ENCODE results near the gene ADM. TPM values are rescaled to one million over a fixed set of nuclear protein-coding genes. Genes with fewer than 3 reads are reported as not detected.
A peak's percentile ranks its signal among the peaks of the same experiment; 100 is the strongest.

The ADM gene
- polyA plus RNA-seq, 3 donors: 9.5 to 224 (median 20.0) TPM

GRCh38 chr11:10273738-10274137, 31.1 kb upstream of the ADM start:
- intact Hi-C loops (cut with micrococcal nuclease): no loop called here
- peaks cover 49% of the 10 kb centered on the region for H3K79me2 ChIP-seq (ENCODE audit: insufficient read depth, low read length)
- H4K20me1 ChIP-seq (ENCODE audit: insufficient read depth, low read length): peaks cover 79% of the 10 kb centered on the region
- no peak overlapping the region for H3K9ac ChIP-seq (ENCODE audit: insufficient read depth, low read length, poor library complexity, severe bottlenecking)
- Mint-ChIP-seq H3K9me3 (peaks cover 0 to 3% (median 0%) of the 10 kb centered on the region in 7 donors), H3K4me3 (no peak overlapping the region), H3K36me3 (peaks cover 5 to 14% of the 10 kb centered on the region in 2 donors), H3K27me3 (ENCODE audit: low read depth in 3 of 3) (no peaks in the 10 kb centered on the region), H3K4me1 (peaks cover 11% of the 10 kb centered on the region), H3K27ac (no peak overlapping the region)
- no peak overlapping the region for H3K4me3 ChIP-seq (replicated peaks in 1 of 3; ENCODE audit: low read depth in 2 of 3, low read length in 3 of 3)
- H3K4me2 ChIP-seq (replicated peaks; ENCODE audit: extremely low read depth, low read length, poor library complexity, severe bottlenecking): no peak overlapping the region
- H2AFZ ChIP-seq (ENCODE audit: insufficient read depth, low read depth, low read length, poor library complexity, severe bottlenecking): no peak overlapping the region
- no peaks in the 10 kb centered on the region for H3K9me3 ChIP-seq (replicated peaks in 1 of 2; ENCODE audit: control insufficient read depth in 1 of 2, insufficient read depth in 1 of 2, low read length in 2 of 2)
- DNase-seq: peak in 1 of 3 donors; percentile 3
- H3K4me1 ChIP-seq (ENCODE audit: control insufficient read depth in 1 of 2, insufficient read depth in 2 of 2, low read length in 2 of 2): no peaks in the 10 kb centered on the region
- H3K36me3 ChIP-seq (replicated peaks in 1 of 2; ENCODE audit: control insufficient read depth in 1 of 2, insufficient read depth in 2 of 2, low read length in 2 of 2): no peaks in the 10 kb centered on the region
- no peak for TF ChIP-seq CTCF (IDR thresholded peaks at IDR 0.05)
- no peaks in the 10 kb centered on the region for H3K27me3 ChIP-seq (ENCODE audit: control insufficient read depth in 2 of 2, insufficient read depth in 2 of 2, low read length in 2 of 2)
- H3K27ac ChIP-seq (ENCODE audit: low read depth in 1 of 2, low read length in 2 of 2): no peak overlapping the region

GRCh38 chr11:10274726-10275125, 30.1 kb upstream of the ADM start:
- WGBS (ENCODE audit: insufficient coverage): no CpG with 5 or more reads among the region's 1 CpG
- Histone ChIP-seq H3K4me2 (replicated peaks; ENCODE audit: extremely low read depth, low read length, poor library complexity, severe bottlenecking) (no peak overlapping the region), H3K4me3 (replicated peaks in 1 of 3; ENCODE audit: low read depth in 2 of 3, low read length in 3 of 3) (no peak overlapping the region), H3K9ac (ENCODE audit: insufficient read depth, low read length, poor library complexity, severe bottlenecking) (no peak overlapping the region), H3K36me3 (replicated peaks in 1 of 2; ENCODE audit: control insufficient read depth in 1 of 2, insufficient read depth in 2 of 2, low read length in 2 of 2) (no peaks in the 10 kb centered on the region), H4K20me1 (ENCODE audit: insufficient read depth, low read length) (peaks cover 77% of the 10 kb centered on the region), H3K79me2 (ENCODE audit: insufficient read depth, low read length) (peaks cover 55% of the 10 kb centered on the region), H2AFZ (ENCODE audit: insufficient read depth, low read depth, low read length, poor library complexity, severe bottlenecking) (no peak overlapping the region), H3K27ac (ENCODE audit: low read depth in 1 of 2, low read length in 2 of 2) (no peak overlapping the region), H3K27me3 (ENCODE audit: control insufficient read depth in 2 of 2, insufficient read depth in 2 of 2, low read length in 2 of 2) (no peaks in the 10 kb centered on the region), H3K4me1 (ENCODE audit: control insufficient read depth in 1 of 2, insufficient read depth in 2 of 2, low read length in 2 of 2) (no peaks in the 10 kb centered on the region), H3K9me3 (replicated peaks in 1 of 2; ENCODE audit: control insufficient read depth in 1 of 2, insufficient read depth in 1 of 2, low read length in 2 of 2) (no peaks in the 10 kb centered on the region)
- H3K27me3 Mint-ChIP-seq (ENCODE audit: low read depth in 3 of 3): no peaks in the 10 kb centered on the region
- peaks cover 0 to 3% (median 0%) of the 10 kb centered on the region in 7 donors for H3K9me3 Mint-ChIP-seq
- DNase-seq: no peak
- intact Hi-C loops (cut with micrococcal nuclease): no loop called here
- H3K4me1 Mint-ChIP-seq: peaks cover 7% of the 10 kb centered on the region
- H3K27ac Mint-ChIP-seq: no peak overlapping the region
- TF ChIP-seq CTCF (IDR thresholded peaks at IDR 0.05): no peak
- peaks cover 6 to 9% of the 10 kb centered on the region in 2 donors for H3K36me3 Mint-ChIP-seq
- H3K4me3 Mint-ChIP-seq: no peak overlapping the region

All from CD14-positive monocyte (primary cell).